ENCODE results near the gene COG1.

DNA sequence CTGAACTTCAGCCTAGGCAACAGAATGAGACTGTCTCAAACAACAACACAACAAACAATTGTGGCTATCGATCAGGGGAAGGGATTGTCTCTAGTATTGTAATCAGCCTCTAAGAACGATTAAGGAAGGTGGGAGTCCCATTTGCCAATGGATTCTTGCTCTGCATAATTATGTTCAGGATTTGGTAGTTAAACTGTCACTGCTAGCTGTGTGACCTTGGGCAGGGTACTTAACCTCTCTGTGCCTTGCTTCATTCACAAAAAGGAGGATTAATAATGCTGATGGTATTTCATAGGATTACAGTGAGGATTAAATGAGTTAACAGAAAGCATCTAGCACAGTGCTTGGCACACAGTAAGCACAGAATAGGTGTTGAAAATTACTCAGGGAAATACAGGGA is 34.7 kb upstream of the COG1 start:
- TF ChIP-seq, protein P1, sequence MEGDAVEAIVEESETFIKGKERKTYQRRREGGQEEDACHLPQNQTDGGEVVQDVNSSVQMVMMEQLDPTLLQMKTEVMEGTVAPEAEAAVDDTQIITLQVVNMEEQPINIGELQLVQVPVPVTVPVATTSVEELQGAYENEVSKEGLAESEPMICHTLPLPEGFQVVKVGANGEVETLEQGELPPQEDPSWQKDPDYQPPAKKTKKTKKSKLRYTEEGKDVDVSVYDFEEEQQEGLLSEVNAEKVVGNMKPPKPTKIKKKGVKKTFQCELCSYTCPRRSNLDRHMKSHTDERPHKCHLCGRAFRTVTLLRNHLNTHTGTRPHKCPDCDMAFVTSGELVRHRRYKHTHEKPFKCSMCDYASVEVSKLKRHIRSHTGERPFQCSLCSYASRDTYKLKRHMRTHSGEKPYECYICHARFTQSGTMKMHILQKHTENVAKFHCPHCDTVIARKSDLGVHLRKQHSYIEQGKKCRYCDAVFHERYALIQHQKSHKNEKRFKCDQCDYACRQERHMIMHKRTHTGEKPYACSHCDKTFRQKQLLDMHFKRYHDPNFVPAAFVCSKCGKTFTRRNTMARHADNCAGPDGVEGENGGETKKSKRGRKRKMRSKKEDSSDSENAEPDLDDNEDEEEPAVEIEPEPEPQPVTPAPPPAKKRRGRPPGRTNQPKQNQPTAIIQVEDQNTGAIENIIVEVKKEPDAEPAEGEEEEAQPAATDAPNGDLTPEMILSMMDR (IDR thresholded peaks at IDR 0.05): no peak
- no peak for TF ChIP-seq POLR2A (IDR thresholded peaks at IDR 0.05)
